A549 (cell line): ENCODE data around the gene FAM237A. TPM values are rescaled to one million over a fixed set of nuclear protein-coding genes. Genes with fewer than 3 reads are reported as not detected.

Experiments
- ATAC-seq, 2 experiments: fragments of 200-7000 bp in 1 of 2; fragments of >200 bp in 1 of 2; cut with Nextera tagmentation in 1 of 2; cut with Tn5 transposase in 1 of 2; 3 replicates each; pipeline versions ENCODE4 v1.8.0 to v1.9.1; 2018 to 2020; ENCODE audit warnings: mild to moderate bottlenecking in 1 of 2, moderate library complexity in 1 of 2
- CTCF ChIA-PET: fragments of 300-600 bp; sonication (Branson Sonifier 250); formaldehyde crosslinking; extraction: SDS; loops from one replicate; lab custom pipeline; 2021; ENCODE audit warnings: antibody characterized with exemption, inconsistent platforms; lab: Yijun Ruan, JAX
- POLR2A ChIA-PET: fragments of 350-600 bp; formaldehyde crosslinking; extraction: SDS; loops from one replicate; lab custom pipeline; 2021; ENCODE audit warnings: antibody characterized with exemption, inconsistent platforms; lab: Yijun Ruan, JAX
- DNase-seq, 2 experiments: peaks; one replicate each; pipeline versions ENCODE4 v3.0.0 to v3.0.0-alpha.2; 2011 to 2016; ENCODE audit warnings: low read depth in 1 of 2, low spot score in 1 of 2
- FAIRE-seq: peaks from 2 replicates; lab custom pipeline; 2011; peaks lifted over from hg19 to GRCh38; lab: Jason Lieb, UNC
- H3K27ac ChIP-seq, 2 experiments: fragments of >200 bp; sonication (Bioruptor Twin); formaldehyde crosslinking; 3 replicates each; pipeline ENCODE4 v1.5.1; 2016 to 2017
- H3K4me1 ChIP-seq: fragments of >200 bp; sonication (Bioruptor Twin); formaldehyde crosslinking; 3 replicates; pipeline ENCODE4 v1.6.1; 2016
- H3K4me2 ChIP-seq: fragments of >200 bp; sonication (Bioruptor Twin); formaldehyde crosslinking; 3 replicates; pipeline ENCODE4 v1.6.1; 2016
- H3K4me3 ChIP-seq: fragments of >200 bp; sonication (Bioruptor Twin); formaldehyde crosslinking; 3 replicates; pipeline ENCODE4 v1.5.1; 2016
- H3K9me3 ChIP-seq: fragments of >200 bp; sonication (Bioruptor Twin); formaldehyde crosslinking; 3 replicates; pipeline ENCODE4 v1.6.1; 2016
- CBX8 ChIP-seq: fragments of 200-600 bp; sonication (generic); IDR thresholded peaks from 2 replicates; pipeline ENCODE4 v1.6.1; 2016
- CEBPB ChIP-seq, 2 experiments: fragments of >200 bp in 1 of 2; sonication (Bioruptor Twin) in 1 of 2; formaldehyde crosslinking in 1 of 2; IDR thresholded peaks; 2 replicates each; pipeline ENCODE4 v1.6.1; 2012 to 2016
- CHD2 ChIP-seq: fragments of 150-350 bp; IDR thresholded peaks from 2 replicates; pipeline ENCODE4 v1.6.1; 2014; ENCODE audit warnings: low read length; ENCODE audit not compliant: partially characterized antibody
- EP300 ChIP-seq, 2 experiments: fragments of >200 bp; sonication (Bioruptor Twin); formaldehyde crosslinking; IDR thresholded peaks; 2 replicates in 1 of 2; 3 replicates in 1 of 2; pipeline ENCODE4 v1.6.1; 2016 to 2017
- MYC ChIP-seq: IDR thresholded peaks from 2 replicates; pipeline ENCODE4 v1.6.1; 2012; ENCODE audit warnings: mild to moderate bottlenecking, inconsistent platforms, low read length, improper control_type of control experiment, borderline replicate concordance
- NFE2L2 ChIP-seq: fragments of 150-350 bp; conservative IDR thresholded peaks from 2 replicates; pipeline ENCODE4 v1.6.1; 2014; ENCODE audit warnings: low read length
- PHF8 ChIP-seq: fragments of 200-600 bp; sonication (generic); IDR thresholded peaks from 2 replicates; pipeline ENCODE4 v1.6.1; 2016; ENCODE audit warnings: low read depth, mild to moderate bottlenecking, antibody characterized with exemption, moderate library complexity, borderline replicate concordance
- RARB ChIP-seq: fragments of 250-450 bp; sonication (Bioruptor Pico); IDR thresholded peaks from 2 replicates; pipeline ENCODE4 v1.8.0; 2021; ENCODE audit warnings: mild to moderate bottlenecking, moderate library complexity
- TFCP2L1 ChIP-seq: fragments of 250-450 bp; sonication (Bioruptor Pico); IDR thresholded peaks from 2 replicates; pipeline ENCODE4 v1.5.0; 2021; ENCODE audit warnings: mild to moderate bottlenecking
- WGBS: methylation state at CpG from one replicate; pipeline ENCODE4 v1.1.6; 2017; ENCODE audit errors: missing lambda C conversion rate; 5-methylcytosine and 5-hydroxymethylcytosine counted together
- polyA plus RNA-seq, 4 experiments: library from polyadenylated mRNA; depleted of rRNA in 3 of 4; stranded (reverse); fragments of >200 nt; fragmentation: RNase III in 1 of 4; extraction: RNeasy Plus Mini Kit Qiagen cat#74134 plus additional on column Dnase treatment in 1 of 4; gene quantifications; 2 replicates in 3 of 4; 3 replicates in 1 of 4; pipeline ENCODE4 v1.2.3, GENCODE V29; 2011 to 2017
- TF ChIP-seq, protein P1 (sequence below): fragments of >200 bp; sonication (Bioruptor Twin); formaldehyde crosslinking; IDR thresholded peaks from 3 replicates; pipeline ENCODE4 v1.6.1; 2016
- TF ChIP-seq, protein P2 (sequence below): fragments of 200-600 bp; sonication (generic); IDR thresholded peaks from 2 replicates; pipeline ENCODE4 v1.6.1; 2016; ENCODE audit warnings: antibody characterized with exemption, mild to moderate bottlenecking, moderate library complexity
- TF ChIP-seq, protein P3 (sequence below): fragments of 450-650 bp; IDR thresholded peaks from 2 replicates; pipeline ENCODE4 v1.6.1; 2014; ENCODE audit warnings: antibody characterized with exemption
- TF ChIP-seq, protein P4 (sequence below): fragments of >200 bp; sonication (Bioruptor Twin); formaldehyde crosslinking; IDR thresholded peaks from 3 replicates; pipeline ENCODE4 v1.5.1; 2016
- TF ChIP-seq, protein P5 (sequence below): fragments of 250-450 bp; sonication (Bioruptor Pico); IDR thresholded peaks from 2 replicates; pipeline ENCODE4 v1.5.0; 2021; ENCODE audit warnings: mild to moderate bottlenecking, moderate library complexity, borderline replicate concordance

Gene FAM237A
- polyA plus RNA-seq, 2 of the 4 experiments (the other 2 are of a cell fraction), result not detected

DNA sequence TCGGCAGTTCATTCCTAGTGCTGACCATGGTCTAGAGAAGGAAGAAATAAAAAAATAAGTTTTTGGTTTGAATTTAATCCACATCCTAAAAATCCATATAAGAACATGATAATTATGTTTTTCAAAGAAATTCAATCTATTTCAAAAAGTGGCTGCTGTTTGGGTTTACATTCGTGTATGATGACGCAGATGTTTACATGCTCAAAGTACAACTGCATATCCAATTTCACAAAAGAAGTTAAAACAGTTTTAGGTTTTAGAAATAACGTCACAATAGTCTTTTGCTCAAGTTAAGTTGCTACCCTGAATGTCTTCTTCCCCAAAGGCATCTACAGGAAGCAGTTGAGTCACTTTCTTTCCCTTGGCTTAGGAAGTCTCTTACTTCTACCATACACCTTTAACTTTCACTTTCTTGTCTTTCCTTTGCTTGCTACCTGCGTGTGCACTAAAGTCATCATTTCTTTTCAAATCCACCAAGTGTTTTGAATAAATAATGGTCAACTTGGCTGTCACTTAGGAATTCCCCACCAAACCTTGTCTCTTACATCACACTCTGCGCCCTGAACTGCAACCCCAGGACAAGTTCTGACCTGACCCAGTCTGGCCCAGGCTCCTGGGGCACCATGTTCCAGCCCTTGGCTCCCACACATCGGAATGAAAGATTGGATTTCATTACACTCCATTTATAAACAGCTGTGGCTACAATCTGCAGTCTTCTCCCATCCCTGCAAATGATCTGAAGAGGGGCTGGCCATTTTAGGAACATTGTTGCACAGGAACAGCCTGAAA is 28.4 kb downstream of the FAM237A start:
- H3K4me2 ChIP-seq, result peak overlapping the region; percentile 32; the same call in 2 of the 3 replicates
- DNase-seq (no peak), ATAC-seq (no peak), FAIRE-seq (no peak)
- no peaks in the 10 kb centered on the region for H3K4me1 ChIP-seq
- ChIA-PET CTCF (no interaction called here), POLR2A (no interaction called here)
- no peaks in the 10 kb centered on the region for H3K9me3 ChIP-seq
- TF ChIP-seq, protein P1, sequence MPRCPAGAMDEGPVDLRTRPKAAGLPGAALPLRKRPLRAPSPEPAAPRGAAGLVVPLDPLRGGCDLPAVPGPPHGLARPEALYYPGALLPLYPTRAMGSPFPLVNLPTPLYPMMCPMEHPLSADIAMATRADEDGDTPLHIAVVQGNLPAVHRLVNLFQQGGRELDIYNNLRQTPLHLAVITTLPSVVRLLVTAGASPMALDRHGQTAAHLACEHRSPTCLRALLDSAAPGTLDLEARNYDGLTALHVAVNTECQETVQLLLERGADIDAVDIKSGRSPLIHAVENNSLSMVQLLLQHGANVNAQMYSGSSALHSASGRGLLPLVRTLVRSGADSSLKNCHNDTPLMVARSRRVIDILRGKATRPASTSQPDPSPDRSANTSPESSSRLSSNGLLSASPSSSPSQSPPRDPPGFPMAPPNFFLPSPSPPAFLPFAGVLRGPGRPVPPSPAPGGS, result no peak
- TF ChIP-seq, protein P2, sequence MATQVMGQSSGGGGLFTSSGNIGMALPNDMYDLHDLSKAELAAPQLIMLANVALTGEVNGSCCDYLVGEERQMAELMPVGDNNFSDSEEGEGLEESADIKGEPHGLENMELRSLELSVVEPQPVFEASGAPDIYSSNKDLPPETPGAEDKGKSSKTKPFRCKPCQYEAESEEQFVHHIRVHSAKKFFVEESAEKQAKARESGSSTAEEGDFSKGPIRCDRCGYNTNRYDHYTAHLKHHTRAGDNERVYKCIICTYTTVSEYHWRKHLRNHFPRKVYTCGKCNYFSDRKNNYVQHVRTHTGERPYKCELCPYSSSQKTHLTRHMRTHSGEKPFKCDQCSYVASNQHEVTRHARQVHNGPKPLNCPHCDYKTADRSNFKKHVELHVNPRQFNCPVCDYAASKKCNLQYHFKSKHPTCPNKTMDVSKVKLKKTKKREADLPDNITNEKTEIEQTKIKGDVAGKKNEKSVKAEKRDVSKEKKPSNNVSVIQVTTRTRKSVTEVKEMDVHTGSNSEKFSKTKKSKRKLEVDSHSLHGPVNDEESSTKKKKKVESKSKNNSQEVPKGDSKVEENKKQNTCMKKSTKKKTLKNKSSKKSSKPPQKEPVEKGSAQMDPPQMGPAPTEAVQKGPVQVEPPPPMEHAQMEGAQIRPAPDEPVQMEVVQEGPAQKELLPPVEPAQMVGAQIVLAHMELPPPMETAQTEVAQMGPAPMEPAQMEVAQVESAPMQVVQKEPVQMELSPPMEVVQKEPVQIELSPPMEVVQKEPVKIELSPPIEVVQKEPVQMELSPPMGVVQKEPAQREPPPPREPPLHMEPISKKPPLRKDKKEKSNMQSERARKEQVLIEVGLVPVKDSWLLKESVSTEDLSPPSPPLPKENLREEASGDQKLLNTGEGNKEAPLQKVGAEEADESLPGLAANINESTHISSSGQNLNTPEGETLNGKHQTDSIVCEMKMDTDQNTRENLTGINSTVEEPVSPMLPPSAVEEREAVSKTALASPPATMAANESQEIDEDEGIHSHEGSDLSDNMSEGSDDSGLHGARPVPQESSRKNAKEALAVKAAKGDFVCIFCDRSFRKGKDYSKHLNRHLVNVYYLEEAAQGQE, result no peak
- no peak for TF ChIP-seq CBX8
- TF ChIP-seq CHD2, result no peak
- TF ChIP-seq, protein P3, sequence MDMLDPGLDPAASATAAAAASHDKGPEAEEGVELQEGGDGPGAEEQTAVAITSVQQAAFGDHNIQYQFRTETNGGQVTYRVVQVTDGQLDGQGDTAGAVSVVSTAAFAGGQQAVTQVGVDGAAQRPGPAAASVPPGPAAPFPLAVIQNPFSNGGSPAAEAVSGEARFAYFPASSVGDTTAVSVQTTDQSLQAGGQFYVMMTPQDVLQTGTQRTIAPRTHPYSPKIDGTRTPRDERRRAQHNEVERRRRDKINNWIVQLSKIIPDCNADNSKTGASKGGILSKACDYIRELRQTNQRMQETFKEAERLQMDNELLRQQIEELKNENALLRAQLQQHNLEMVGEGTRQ, result no peak
- TF ChIP-seq CEBPB (IDR thresholded peaks at IDR 0.05), result no peak
- no peak for TF ChIP-seq EP300 (IDR thresholded peaks at IDR 0.05)
- no peak overlapping the region for H3K27ac ChIP-seq
- no peak overlapping the region for H3K4me3 ChIP-seq
- 43% methylated on average over 7 of the region's 7 CpGs for WGBS

DNA sequence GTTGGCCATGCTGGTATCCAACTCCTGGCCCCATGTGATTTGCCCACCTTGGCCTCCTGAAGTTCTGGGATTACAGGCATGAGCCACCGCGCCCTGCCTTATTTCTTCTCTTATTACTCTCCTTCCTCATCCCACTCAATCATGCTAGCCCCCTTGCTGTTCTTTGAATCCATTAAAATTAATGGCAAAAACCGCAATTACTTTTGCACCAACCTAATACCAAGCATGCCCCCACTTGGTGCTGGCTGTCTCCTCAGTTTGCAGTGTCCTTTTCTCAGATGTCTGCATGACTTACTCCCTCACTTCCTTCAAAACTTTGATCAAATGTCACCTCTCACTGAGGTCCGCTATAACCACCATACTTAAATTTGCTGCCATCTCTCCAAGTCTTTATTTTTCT is 41.3 kb downstream of the FAM237A start:
- no peak overlapping the region for H3K4me2 ChIP-seq
- POLR2A ChIA-PET, result no interaction called here
- H3K27ac ChIP-seq, result no peak overlapping the region
- ATAC-seq, result no peak
- CTCF ChIA-PET, result no interaction called here
- TF ChIP-seq CEBPB (IDR thresholded peaks at IDR 0.05), result no peak
- TF ChIP-seq, protein P4, sequence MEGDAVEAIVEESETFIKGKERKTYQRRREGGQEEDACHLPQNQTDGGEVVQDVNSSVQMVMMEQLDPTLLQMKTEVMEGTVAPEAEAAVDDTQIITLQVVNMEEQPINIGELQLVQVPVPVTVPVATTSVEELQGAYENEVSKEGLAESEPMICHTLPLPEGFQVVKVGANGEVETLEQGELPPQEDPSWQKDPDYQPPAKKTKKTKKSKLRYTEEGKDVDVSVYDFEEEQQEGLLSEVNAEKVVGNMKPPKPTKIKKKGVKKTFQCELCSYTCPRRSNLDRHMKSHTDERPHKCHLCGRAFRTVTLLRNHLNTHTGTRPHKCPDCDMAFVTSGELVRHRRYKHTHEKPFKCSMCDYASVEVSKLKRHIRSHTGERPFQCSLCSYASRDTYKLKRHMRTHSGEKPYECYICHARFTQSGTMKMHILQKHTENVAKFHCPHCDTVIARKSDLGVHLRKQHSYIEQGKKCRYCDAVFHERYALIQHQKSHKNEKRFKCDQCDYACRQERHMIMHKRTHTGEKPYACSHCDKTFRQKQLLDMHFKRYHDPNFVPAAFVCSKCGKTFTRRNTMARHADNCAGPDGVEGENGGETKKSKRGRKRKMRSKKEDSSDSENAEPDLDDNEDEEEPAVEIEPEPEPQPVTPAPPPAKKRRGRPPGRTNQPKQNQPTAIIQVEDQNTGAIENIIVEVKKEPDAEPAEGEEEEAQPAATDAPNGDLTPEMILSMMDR, result no peak
- TF ChIP-seq TFCP2L1 (CRISPR knock-in tag), result no peak
- no peak for TF ChIP-seq NFE2L2
- TF ChIP-seq, protein P5, sequence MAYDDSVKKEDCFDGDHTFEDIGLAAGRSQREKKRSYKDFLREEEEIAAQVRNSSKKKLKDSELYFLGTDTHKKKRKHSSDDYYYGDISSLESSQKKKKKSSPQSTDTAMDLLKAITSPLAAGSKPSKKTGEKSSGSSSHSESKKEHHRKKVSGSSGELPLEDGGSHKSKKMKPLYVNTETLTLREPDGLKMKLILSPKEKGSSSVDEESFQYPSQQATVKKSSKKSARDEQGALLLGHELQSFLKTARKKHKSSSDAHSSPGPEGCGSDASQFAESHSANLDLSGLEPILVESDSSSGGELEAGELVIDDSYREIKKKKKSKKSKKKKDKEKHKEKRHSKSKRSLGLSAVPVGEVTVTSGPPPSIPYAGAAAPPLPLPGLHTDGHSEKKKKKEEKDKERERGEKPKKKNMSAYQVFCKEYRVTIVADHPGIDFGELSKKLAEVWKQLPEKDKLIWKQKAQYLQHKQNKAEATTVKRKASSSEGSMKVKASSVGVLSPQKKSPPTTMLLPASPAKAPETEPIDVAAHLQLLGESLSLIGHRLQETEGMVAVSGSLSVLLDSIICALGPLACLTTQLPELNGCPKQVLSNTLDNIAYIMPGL (CRISPR knock-in tag), result no peak
- TF ChIP-seq RARB (CRISPR knock-in tag), result no peak
- no peak for TF ChIP-seq MYC
- no peak for TF ChIP-seq CBX8
- TF ChIP-seq PHF8, result no peak
- TF ChIP-seq, all 56 proteins: peak for 0
- Histone ChIP-seq H3K4me1 (no peaks in the 10 kb centered on the region), H3K9me3 (no peaks in the 10 kb centered on the region), H3K4me3 (no peak overlapping the region)
- DNase-seq (no peak), FAIRE-seq (no peak)
- 64% methylated on average over 4 of the region's 4 CpGs for WGBS
